ENCODE data around the gene AGTRAP. TPM values are rescaled to one million over a fixed set of nuclear protein-coding genes. Genes with fewer than 3 reads are reported as not detected.

AGTRAP gene
- total and polyA plus RNA-seq, 2 of the 8 experiments (the other 6 are each of a cell fraction or from before 2014, with no cell fraction given) = 69.7 to 192 TPM

GRCh38 chr1:11708554-11709350, 27.2 kb upstream of the AGTRAP start (continued):
- TF ChIP-seq TAF1 (IDR thresholded peaks at IDR 0.05; ENCODE audit: low read depth, low read length) (no peak), ATF3 (IDR thresholded peaks at IDR 0.05; ENCODE audit: insufficient read depth, low read depth, low read length) (no peak), EGR1 (IDR thresholded peaks at IDR 0.05; ENCODE audit: borderline replicate concordance, low read depth, low read length) (no peak)

All from H1 (cell line).